K562 (cell line): ENCODE results near the gene GLI1. TPM values are rescaled to one million over a fixed set of nuclear protein-coding genes. Genes with fewer than 3 reads are reported as not detected.

ENCODE experiments used
- CTBP1 ChIP-seq: fragments of 450-650 bp; IDR thresholded peaks from 2 replicates; pipeline ENCODE4 v1.6.1; 2016; ENCODE audit warnings: borderline replicate concordance
- HDAC8 ChIP-seq: fragments of 450-650 bp; IDR thresholded peaks from 2 replicates; pipeline ENCODE4 v1.6.1; 2016; ENCODE audit warnings: mild to moderate bottlenecking, missing genetic modification characterization, moderate library complexity, missing compliant biosample characterization
- MCM2 ChIP-seq: fragments of 450-650 bp; IDR thresholded peaks from 2 replicates; pipeline ENCODE4 v1.6.1; 2017; ENCODE audit warnings: low read depth, mild to moderate bottlenecking
- NONO ChIP-seq, 2 experiments: fragments of 200-400 bp in 1 of 2; fragments of 450-650 bp in 1 of 2; formaldehyde crosslinking in 1 of 2; IDR thresholded peaks; 2 replicates each; pipeline ENCODE4 v1.6.1; 2017; ENCODE audit warnings: low read depth in 2 of 2, mild to moderate bottlenecking in 2 of 2, moderate library complexity in 2 of 2, low read length in 1 of 2
- PRDM10 ChIP-seq: fragments of 450-650 bp; IDR thresholded peaks from 2 replicates; pipeline ENCODE4 v1.6.1; 2018; ENCODE audit not compliant: partially characterized antibody
- SMC3 ChIP-seq: conservative IDR thresholded peaks from 2 replicates; pipeline ENCODE4 v1.6.1; 2011; ENCODE audit warnings: low read depth, low read length, improper control_type of control experiment; ENCODE audit not compliant: insufficient read depth
- ZNF12 ChIP-seq: sonication (generic); formaldehyde crosslinking; IDR thresholded peaks from 2 replicates; pipeline ENCODE4 v1.4.0; 2020; ENCODE audit warnings: mild to moderate bottlenecking, missing genetic modification reagents
- ZNF23 ChIP-seq: fragments of 250-450 bp; sonication (Bioruptor Pico); IDR thresholded peaks from 2 replicates; pipeline ENCODE4 v1.4.0; 2020; ENCODE audit warnings: mild to moderate bottlenecking
- ZNF311 ChIP-seq: fragments of 250-450 bp; sonication (Bioruptor Pico); IDR thresholded peaks from 2 replicates; pipeline ENCODE4 v1.4.0; 2020; ENCODE audit warnings: mild to moderate bottlenecking, moderate library complexity
- ZNF57 ChIP-seq: fragments of 450-650 bp; formaldehyde crosslinking; IDR thresholded peaks from 2 replicates; pipeline ENCODE4 v1.4.0; 2020; ENCODE audit warnings: mild to moderate bottlenecking, moderate library complexity
- polyA plus RNA-seq, 8 experiments: library from polyadenylated mRNA; depleted of rRNA in 4 of 8; stranded (reverse) in 5 of 8; unstranded in 3 of 8; fragments of >200 nt; fragmentation: Nextera tagmentation in 2 of 8; fragmentation: Illumina TruSeq in 1 of 8; extraction: Ambion mirVana in 2 of 8; extraction: Trizol in 1 of 8; gene quantifications; 2 replicates each; pipeline versions ENCODE4 v1.2.1 to v1.2.3, GENCODE V29; 2011 to 2014; ENCODE audit warnings: inconsistent platforms in 1 of 8, missing spikeins in 1 of 8
- total RNA-seq, 7 experiments: library from RNA; depleted of rRNA in 6 of 7; stranded (reverse); fragments of >200 nt in 6 of 7; fragmentation: Illumina TruSeq in 2 of 7; extraction: Trizol in 2 of 7; gene quantifications; 2 replicates each; pipeline versions ENCODE4 v1.2.1 to v1.2.3, GENCODE V29; 2011 to 2021; ENCODE audit warnings: low replicate concordance in 1 of 7
- TF ChIP-seq, protein P1 (sequence below): IDR thresholded peaks from 2 replicates; pipeline ENCODE4 v1.6.1; 2016; ENCODE audit warnings: missing genetic modification characterization, missing compliant biosample characterization
- TF ChIP-seq, protein P2 (sequence below): fragments of 450-650 bp; IDR thresholded peaks from 2 replicates; pipeline ENCODE4 v1.6.1; 2018; ENCODE audit warnings: mild to moderate bottlenecking, low read depth; ENCODE audit not compliant: partially characterized antibody
- TF ChIP-seq, protein P3 (sequence below): fragments of 250-450 bp; sonication (Bioruptor Pico); IDR thresholded peaks from 2 replicates; pipeline ENCODE4 v1.4.0; 2020; ENCODE audit warnings: borderline replicate concordance

GLI1 gene
- total and polyA plus RNA-seq, 9 of the 15 experiments (the other 6 are each of a cell fraction or from before 2014, with no cell fraction given): 0.24 to 3.7 (median 0.61) TPM

GRCh38 chr12:57520053-57520818 lies 60.7 kb downstream of the GLI1 start, which contains the start of gene DDIT3 (continued):
- TF ChIP-seq PRDM10 (no peak), ZNF57 (no peak), NONO (IDR thresholded peaks at IDR 0.05; ENCODE audit: low read depth in 2 of 2, low read length in 1 of 2) (peak in 1 of 2 experiments; percentile 81; a peak in 2 of 4 replicates), SMC3 (peak; percentile 2; the same call in 1 of the 2 replicates), ZNF12 (CRISPR knock-in tag) (no peak), MCM2 (no peak), HDAC8 (tag) (peak; percentile 67; the same call in 1 of the 2 replicates), CTBP1 (peak; percentile 19; the same call in 1 of the 2 replicates), ZNF23 (CRISPR knock-in tag) (no peak), ZNF311 (no peak)
- TF ChIP-seq, protein P1, sequence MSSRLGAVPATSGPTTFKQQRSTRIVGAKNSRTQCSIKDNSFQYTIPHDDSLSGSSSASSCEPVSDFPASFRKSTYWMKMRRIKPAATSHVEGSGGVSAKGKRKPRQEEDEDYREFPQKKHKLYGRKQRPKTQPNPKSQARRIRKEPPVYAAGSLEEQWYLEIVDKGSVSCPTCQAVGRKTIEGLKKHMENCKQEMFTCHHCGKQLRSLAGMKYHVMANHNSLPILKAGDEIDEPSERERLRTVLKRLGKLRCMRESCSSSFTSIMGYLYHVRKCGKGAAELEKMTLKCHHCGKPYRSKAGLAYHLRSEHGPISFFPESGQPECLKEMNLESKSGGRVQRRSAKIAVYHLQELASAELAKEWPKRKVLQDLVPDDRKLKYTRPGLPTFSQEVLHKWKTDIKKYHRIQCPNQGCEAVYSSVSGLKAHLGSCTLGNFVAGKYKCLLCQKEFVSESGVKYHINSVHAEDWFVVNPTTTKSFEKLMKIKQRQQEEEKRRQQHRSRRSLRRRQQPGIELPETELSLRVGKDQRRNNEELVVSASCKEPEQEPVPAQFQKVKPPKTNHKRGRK: no peak
- TF ChIP-seq, protein P2, sequence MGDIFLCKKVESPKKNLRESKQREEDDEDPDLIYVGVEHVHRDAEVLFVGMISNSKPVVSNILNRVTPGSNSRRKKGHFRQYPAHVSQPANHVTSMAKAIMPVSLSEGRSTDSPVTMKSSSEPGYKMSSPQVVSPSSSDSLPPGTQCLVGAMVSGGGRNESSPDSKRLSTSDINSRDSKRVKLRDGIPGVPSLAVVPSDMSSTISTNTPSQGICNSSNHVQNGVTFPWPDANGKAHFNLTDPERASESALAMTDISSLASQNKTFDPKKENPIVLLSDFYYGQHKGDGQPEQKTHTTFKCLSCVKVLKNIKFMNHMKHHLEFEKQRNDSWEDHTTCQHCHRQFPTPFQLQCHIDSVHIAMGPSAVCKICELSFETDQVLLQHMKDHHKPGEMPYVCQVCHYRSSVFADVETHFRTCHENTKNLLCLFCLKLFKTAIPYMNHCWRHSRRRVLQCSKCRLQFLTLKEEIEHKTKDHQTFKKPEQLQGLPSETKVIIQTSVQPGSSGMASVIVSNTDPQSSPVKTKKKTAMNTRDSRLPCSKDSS: no peak
- TF ChIP-seq, protein P3, sequence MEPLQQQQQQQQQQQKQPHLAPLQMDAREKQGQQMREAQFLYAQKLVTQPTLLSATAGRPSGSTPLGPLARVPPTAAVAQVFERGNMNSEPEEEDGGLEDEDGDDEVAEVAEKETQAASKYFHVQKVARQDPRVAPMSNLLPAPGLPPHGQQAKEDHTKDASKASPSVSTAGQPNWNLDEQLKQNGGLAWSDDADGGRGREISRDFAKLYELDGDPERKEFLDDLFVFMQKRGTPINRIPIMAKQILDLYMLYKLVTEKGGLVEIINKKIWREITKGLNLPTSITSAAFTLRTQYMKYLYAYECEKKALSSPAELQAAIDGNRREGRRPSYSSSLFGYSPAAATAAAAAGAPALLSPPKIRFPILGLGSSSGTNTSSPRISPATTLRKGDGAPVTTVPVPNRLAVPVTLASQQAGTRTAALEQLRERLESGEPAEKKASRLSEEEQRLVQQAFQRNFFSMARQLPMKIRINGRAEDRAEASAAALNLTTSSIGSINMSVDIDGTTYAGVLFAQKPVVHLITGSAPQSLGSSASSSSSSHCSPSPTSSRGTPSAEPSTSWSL (CRISPR knock-in tag): no peak
